Activated naive CD4-positive, alpha-beta T cell treated with anti-CD3 and anti-CD28 coated beads for 36 hours (primary cell): ENCODE data around the gene KCNK15. TPM values are rescaled to one million over a fixed set of nuclear protein-coding genes. Genes with fewer than 3 reads are reported as not detected.

ENCODE experiments used
- CTCF ChIA-PET: fragments of 350-600 bp; sonication (Branson Sonifier 250); formaldehyde crosslinking; loops from one replicate; lab custom pipeline; 2021; ENCODE audit warnings: antibody characterized with exemption; lab: Charles Lee
- DNase-seq: peaks from one replicate; pipeline ENCODE4 v3.0.0-alpha.2; 2020
- H3K27ac Mint-ChIP-seq: one replicate; pipeline ENCODE4 v1.8.0; 2021; ENCODE audit warnings: mild to moderate bottlenecking, mixed read lengths
- H3K27me3 Mint-ChIP-seq: one replicate; pipeline ENCODE4 v1.8.0; 2021; ENCODE audit warnings: low read depth, mixed read lengths
- H3K36me3 Mint-ChIP-seq: one replicate; pipeline ENCODE4 v1.8.0; 2021; ENCODE audit warnings: low read depth, mixed read lengths
- H3K4me1 Mint-ChIP-seq: one replicate; pipeline ENCODE4 v1.8.0; 2021; ENCODE audit warnings: low read depth, mixed read lengths
- H3K4me3 Mint-ChIP-seq: one replicate; pipeline ENCODE4 v1.8.0; 2021; ENCODE audit warnings: mild to moderate bottlenecking, moderate library complexity, mixed read lengths
- H3K9me3 Mint-ChIP-seq: one replicate; pipeline ENCODE4 v1.8.0; 2021; ENCODE audit warnings: mixed read lengths
- intact Hi-C: fragments of 100-400 bp; cut with micrococcal nuclease; formaldehyde crosslinking; loops from one replicate; pipeline ENCODE4 v1.15.1; 2023
- total RNA-seq, 2 experiments: library from RNA; stranded (reverse); gene quantifications; one replicate each; pipeline ENCODE4 v1.2.3, GENCODE V29; 2021

Gene KCNK15
- total RNA-seq, 2 experiments from 2014 or later, result 0.96 to 1.0 TPM

DNA sequence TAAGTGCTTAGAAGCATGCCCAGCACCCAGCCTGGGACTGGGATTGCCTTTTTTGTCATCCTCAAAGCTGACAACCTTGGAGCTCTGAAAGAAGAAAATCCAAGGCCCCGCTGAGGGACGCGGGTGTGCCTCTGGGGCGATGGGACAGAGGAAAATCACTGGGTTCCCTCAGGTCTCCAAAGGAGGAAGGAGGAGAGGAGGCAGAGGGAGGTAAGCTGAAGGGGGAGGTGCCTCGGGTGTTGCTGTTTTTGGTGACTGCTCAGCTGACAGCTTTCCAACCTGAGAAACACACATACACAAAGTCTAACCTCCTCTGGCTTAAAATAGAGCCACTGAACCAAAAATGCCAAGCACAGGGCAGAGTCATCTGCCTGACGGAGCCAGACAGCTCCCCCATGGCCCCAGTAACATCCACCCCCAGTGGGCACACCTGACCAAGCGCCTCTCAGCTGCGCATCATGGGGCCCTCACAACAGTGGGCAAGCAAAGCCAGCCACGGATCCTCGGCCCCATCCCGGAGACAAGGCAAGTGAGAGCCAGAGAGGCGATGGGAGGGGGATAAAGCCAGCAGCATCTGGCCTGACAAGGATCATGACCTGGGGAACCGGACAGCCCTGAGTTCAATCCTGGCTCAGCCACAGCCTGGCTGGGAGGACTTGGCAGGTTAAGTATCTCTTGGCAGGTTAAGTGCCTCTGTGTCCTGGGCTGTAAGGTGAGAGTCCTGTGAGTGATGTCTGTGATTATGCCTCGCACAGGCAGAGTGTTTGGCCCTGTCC lies 3.2 kb upstream of the KCNK15 start:
- Mint-ChIP-seq H3K9me3 (no peaks in the 10 kb centered on the region), H3K36me3 (peaks cover 2% of the 10 kb centered on the region), H3K27me3 (peaks cover 6% of the 10 kb centered on the region), H3K27ac (no peak overlapping the region), H3K4me3 (no peak overlapping the region), H3K4me1 (peaks cover 19% of the 10 kb centered on the region)
- no peak for DNase-seq
- CTCF ChIA-PET, result interaction anchor here (1.6 kb wide), 1 partner anchor 58 kb away, joined by 3 read pairs; no protein-coding TSS in a partner anchor
- intact Hi-C loops, result no loop called here

- Mint-ChIP-seq H3K4me3 (no peak overlapping the region), H3K36me3 (peaks cover 2% of the 10 kb centered on the region), H3K27ac (no peak overlapping the region), H3K9me3 (no peaks in the 10 kb centered on the region), H3K4me1 (peaks cover 21% of the 10 kb centered on the region), H3K27me3 (peaks cover 7% of the 10 kb centered on the region)
- CTCF ChIA-PET, result interaction anchor here (1.0 to 1.6 kb wide), 2 partner anchors 9 to 58 kb away, joined by 3 read pairs; no protein-coding TSS in a partner anchor
- no peak for DNase-seq
- intact Hi-C loops, result no loop called here
Observed at GRCh38 chr20:44743080-44743701, 2.5 kb upstream of the KCNK15 start.

GRCh38 chr20:44743916-44744655 lies 1.6 kb upstream of the KCNK15 start:
- Mint-ChIP-seq H3K36me3 (peaks cover 2% of the 10 kb centered on the region), H3K27ac (no peak overlapping the region), H3K9me3 (no peaks in the 10 kb centered on the region), H3K4me3 (no peak overlapping the region), H3K27me3 (peaks cover 7% of the 10 kb centered on the region), H3K4me1 (peaks cover 17% of the 10 kb centered on the region)
- intact Hi-C loops, result no loop called here
- DNase-seq, result no peak
- CTCF ChIA-PET, result interaction anchor here (1.0 to 1.2 kb wide), 2 partner anchors 8 to 135 kb away, joined by 3 read pairs; no protein-coding TSS in a partner anchor

- Mint-ChIP-seq H3K27ac (no peak overlapping the region), H3K36me3 (peaks cover 2% of the 10 kb centered on the region), H3K9me3 (no peaks in the 10 kb centered on the region), H3K4me1 (peaks cover 17% of the 10 kb centered on the region), H3K4me3 (peak overlapping the region; percentile 71), H3K27me3 (peaks cover 7% of the 10 kb centered on the region)
- CTCF ChIA-PET, result interaction anchor here (1.2 to 3.2 kb wide), 2 partner anchors 63 to 136 kb away, joined by 3 to 12 read pairs; no protein-coding TSS in a partner anchor
- no peak for DNase-seq
- intact Hi-C loops, result loop anchor here (5.0 kb wide), 1 partner anchor 67 kb away; the partner anchor contains the start of gene RIMS4
Observed at GRCh38 chr20:44745122-44745597, 505 bp upstream of the KCNK15 start.

- Mint-ChIP-seq H3K36me3 (peaks cover 2% of the 10 kb centered on the region), H3K4me1 (peaks cover 17% of the 10 kb centered on the region), H3K27ac (no peak overlapping the region), H3K27me3 (peaks cover 10% of the 10 kb centered on the region), H3K4me3 (peak overlapping the region; percentile 83), H3K9me3 (no peaks in the 10 kb centered on the region)
- CTCF ChIA-PET, result interaction anchor here (0.6 to 3.2 kb wide), 22 partner anchors 9 to 533 kb away, joined by 3 to 26 read pairs (median 5); no protein-coding TSS in a partner anchor
- peak; percentile 9 for DNase-seq
- intact Hi-C loops, result loop anchor here (1.0 to 5.0 kb wide), 4 partner anchors 66 to 350 kb away; partner anchors contain the start of gene RIMS4
Observed at GRCh38 chr20:44746367-44747165, 901 bp downstream of the KCNK15 start.

DNA sequence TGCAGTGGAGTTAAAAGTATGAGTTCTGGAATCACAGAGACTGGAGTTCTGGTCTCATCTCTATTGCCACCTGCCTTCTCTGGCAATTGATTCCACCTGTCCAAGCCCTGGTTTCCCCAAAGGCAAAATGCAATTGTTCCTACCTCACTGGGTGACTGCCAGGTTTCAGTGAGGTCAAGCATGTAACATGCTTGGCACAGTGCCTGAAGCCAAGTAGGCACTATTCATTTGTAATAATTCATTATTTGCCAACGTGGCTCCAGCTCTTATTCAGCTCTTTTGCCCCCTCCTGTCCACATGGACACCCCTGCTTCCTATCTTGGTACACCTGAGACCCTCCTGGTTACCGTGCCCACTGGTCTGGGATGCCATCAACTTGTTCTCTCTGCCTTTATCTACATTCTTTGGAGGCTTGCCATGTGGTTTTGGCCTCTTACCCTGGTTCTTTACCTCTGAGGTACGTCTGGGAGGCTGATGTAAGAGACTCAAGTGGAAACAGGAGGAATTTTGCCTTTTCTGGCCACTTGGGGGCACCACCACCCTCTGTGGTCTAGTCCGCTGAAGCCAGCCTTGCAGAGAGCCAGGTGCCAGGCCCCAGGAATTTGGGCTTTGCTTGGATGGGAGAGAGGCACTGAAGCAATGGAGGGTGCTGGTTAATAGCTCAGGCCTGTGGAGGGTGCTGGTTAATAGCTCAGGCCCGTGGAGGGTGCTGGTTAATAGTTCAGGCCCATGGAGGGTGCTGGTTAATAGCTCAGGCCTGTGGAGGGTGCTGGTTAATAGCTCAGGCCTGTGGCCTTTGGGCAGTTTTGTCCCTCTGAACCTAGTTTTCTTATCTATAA lies 1.7 kb downstream of the KCNK15 start:
- intact Hi-C loops, result loop anchor here (1.0 to 5.0 kb wide), 4 partner anchors 65 to 349 kb away; partner anchors contain the start of gene RIMS4
- Mint-ChIP-seq H3K4me1 (peaks cover 17% of the 10 kb centered on the region), H3K27me3 (peaks cover 11% of the 10 kb centered on the region), H3K36me3 (peaks cover 2% of the 10 kb centered on the region), H3K27ac (peak overlapping the region; percentile 80), H3K9me3 (no peaks in the 10 kb centered on the region), H3K4me3 (peak overlapping the region; percentile 83)
- peak; percentile 89 for DNase-seq
- CTCF ChIA-PET, result interaction anchor here (0.6 to 3.2 kb wide), 41 partner anchors 9 to 537 kb away, joined by 3 to 26 read pairs (median 4); partner anchors contain the start of gene RIMS4

DNA sequence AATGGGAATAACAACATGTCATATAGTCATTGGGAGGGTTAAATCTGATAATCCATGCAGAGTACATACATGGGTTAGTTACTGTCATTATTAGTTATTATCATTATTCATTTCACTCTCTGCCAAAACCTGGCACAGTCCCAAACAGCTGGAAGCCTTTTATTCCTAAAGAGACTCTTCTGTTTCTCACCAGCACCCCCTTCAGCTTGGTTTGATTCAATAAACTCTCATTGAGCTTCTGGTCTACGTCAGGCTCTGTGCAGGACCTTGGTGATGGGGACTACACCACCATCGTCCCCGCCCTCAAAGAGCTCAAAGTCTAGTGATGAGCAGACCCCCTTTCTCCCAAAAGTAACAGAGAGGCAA lies 2.3 kb downstream of the KCNK15 start:
- intact Hi-C loops, result loop anchor here (5.0 kb wide), 1 partner anchor 64 kb away; the partner anchor contains the start of gene RIMS4
- peaks cover 17% of the 10 kb centered on the region for H3K4me1 Mint-ChIP-seq
- H3K27me3 Mint-ChIP-seq, result peaks cover 11% of the 10 kb centered on the region
- H3K9me3 Mint-ChIP-seq, result no peaks in the 10 kb centered on the region
- no peak for DNase-seq
- CTCF ChIA-PET, result interaction anchor here (0.6 to 3.2 kb wide), 33 partner anchors 9 to 689 kb away, joined by 3 to 26 read pairs (median 4); partner anchors contain the start of gene RIMS4
- H3K4me3 Mint-ChIP-seq, result no peak overlapping the region
- H3K27ac Mint-ChIP-seq, result no peak overlapping the region
- peaks cover 2% of the 10 kb centered on the region for H3K36me3 Mint-ChIP-seq

GRCh38 chr20:44750081-44750805 lies 4.6 kb downstream of the KCNK15 start:
- DNase-seq, result peak; percentile 12

DNA sequence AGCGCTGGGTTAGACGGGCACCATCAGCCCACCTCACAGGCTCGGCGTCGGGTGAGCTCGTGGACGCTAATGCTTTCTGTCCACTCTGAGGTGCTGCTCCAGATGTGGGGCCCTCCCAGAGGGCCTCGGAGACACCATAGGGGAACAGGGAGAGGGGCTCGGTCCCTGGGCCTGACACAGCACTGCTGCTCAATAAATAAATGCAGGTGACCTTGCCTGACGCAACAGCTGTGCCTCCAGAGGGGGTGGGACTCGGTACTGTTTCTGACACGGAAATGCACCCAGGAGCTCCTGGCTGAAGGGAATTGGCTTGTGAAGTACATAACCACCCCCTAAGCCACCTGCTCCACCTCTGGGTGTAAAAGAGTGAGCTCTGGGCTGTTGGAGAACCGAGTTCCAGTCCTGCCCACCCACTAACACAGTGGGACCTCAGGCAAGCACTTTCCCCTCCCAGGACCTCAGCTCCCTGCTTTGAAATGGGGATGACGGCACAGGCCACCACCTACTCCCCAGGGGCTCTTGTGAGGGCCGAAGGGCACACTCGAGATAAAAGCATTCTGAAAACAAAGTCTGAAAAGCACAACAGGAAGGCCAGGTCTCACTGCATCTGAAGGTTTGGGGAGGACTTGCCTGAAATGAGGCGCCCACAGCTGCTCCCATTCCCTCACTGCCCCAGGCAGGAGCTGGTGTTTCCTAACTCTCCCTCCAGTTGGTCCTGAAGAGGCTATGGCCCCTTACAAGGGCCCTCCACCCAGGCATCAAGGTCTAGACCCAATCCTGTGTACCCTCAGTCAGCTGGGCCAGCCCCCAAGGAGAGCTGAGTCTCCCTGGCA lies 6.7 kb downstream of the KCNK15 start:
- Mint-ChIP-seq H3K27me3 (peaks cover 7% of the 10 kb centered on the region), H3K4me3 (no peak overlapping the region), H3K9me3 (no peaks in the 10 kb centered on the region), H3K27ac (no peak overlapping the region), H3K36me3 (peaks cover 1% of the 10 kb centered on the region), H3K4me1 (peaks cover 3% of the 10 kb centered on the region)
- intact Hi-C loops, result no loop called here
- DNase-seq, result no peak
- CTCF ChIA-PET, result interaction anchor here (0.7 to 1.2 kb wide), 3 partner anchors 9 to 127 kb away, joined by 3 read pairs; no protein-coding TSS in a partner anchor

More at GRCh38 chr20:44750081-44750805, 4.6 kb downstream of the KCNK15 start:
- Mint-ChIP-seq H3K4me1 (peaks cover 15% of the 10 kb centered on the region), H3K4me3 (no peak overlapping the region), H3K27me3 (peaks cover 11% of the 10 kb centered on the region), H3K36me3 (peaks cover 2% of the 10 kb centered on the region), H3K27ac (no peak overlapping the region), H3K9me3 (no peaks in the 10 kb centered on the region)
- intact Hi-C loops, result no loop called here
- CTCF ChIA-PET, result interaction anchor here (0.8 to 1.3 kb wide), 3 partner anchors 8 to 122 kb away, joined by 3 to 4 read pairs (median 4); no protein-coding TSS in a partner anchor
